Spleen (tissue), 13 donors: ENCODE measurements around the gene DUS4L. TPM values are rescaled to one million over a fixed set of nuclear protein-coding genes. Genes with fewer than 3 reads are reported as not detected.

Experiments
- DNase-seq: peaks from one replicate; pipeline ENCODE4 v3.0.0-alpha.2; 2020
- H3K27ac ChIP-seq, 8 donors: fragments of 200-600 bp; sonication (generic) in 7 of 8; 1 replicate in 4 of 8; 2 replicates in 4 of 8; pipeline versions ENCODE4 v1.5.0 to v1.8.0; 2016 to 2021; ENCODE audit warnings: inconsistent platforms in 4 of 8, mild to moderate bottlenecking in 4 of 8, moderate library complexity in 1 of 8
- H3K27me3 ChIP-seq, 7 donors: fragments of 200-600 bp; sonication (generic) in 6 of 7; replicated peaks in 1 of 7; 1 replicate in 4 of 7; 2 replicates in 3 of 7; pipeline versions ENCODE4 v1.5.0 to v1.8.0; 2016 to 2021; ENCODE audit warnings: inconsistent platforms in 3 of 7, mild to moderate bottlenecking in 1 of 7
- H3K36me3 ChIP-seq, 6 donors: fragments of 200-600 bp; sonication (generic) in 5 of 6; 1 replicate in 4 of 6; 2 replicates in 2 of 6; pipeline versions ENCODE4 v1.5.0 to v1.8.0; 2016 to 2021; ENCODE audit warnings: inconsistent platforms in 2 of 6
- H3K4me1 ChIP-seq, 6 donors: fragments of 200-600 bp; sonication (generic) in 5 of 6; 1 replicate in 3 of 6; 2 replicates in 3 of 6; pipeline versions ENCODE4 v1.5.0 to v1.8.0; 2016 to 2021; ENCODE audit warnings: inconsistent platforms in 3 of 6
- H3K4me3 ChIP-seq, 8 donors: fragments of 200-600 bp; sonication (generic) in 7 of 8; 1 replicate in 4 of 8; 2 replicates in 4 of 8; pipeline versions ENCODE4 v1.5.0 to v1.8.0; 2016 to 2021; ENCODE audit warnings: inconsistent platforms in 4 of 8, mild to moderate bottlenecking in 4 of 8, moderate library complexity in 2 of 8
- H3K9me3 ChIP-seq, 8 donors: fragments of 200-600 bp; sonication (generic) in 7 of 8; 1 replicate in 4 of 8; 2 replicates in 4 of 8; pipeline versions ENCODE4 v1.5.0 to v1.8.0; 2016 to 2021; ENCODE audit warnings: inconsistent platforms in 4 of 8
- CTCF ChIP-seq, 11 experiments: fragments of 200-600 bp in 7 of 11; fragments of 450-650 bp in 4 of 11; sonication (generic) in 4 of 11; IDR thresholded peaks in 8 of 11; conservative IDR thresholded peaks in 3 of 11; 1 replicate in 7 of 11; 2 replicates in 4 of 11; pipeline versions ENCODE4 v1.4.0 to v1.8.0; 2016 to 2021; ENCODE audit warnings: antibody characterized with exemption in 11 of 11, inconsistent platforms in 4 of 11, mild to moderate bottlenecking in 1 of 11
- POLR2A ChIP-seq, 3 donors: fragments of 450-650 bp; IDR thresholded peaks; one replicate each; pipeline ENCODE4 v1.5.1; 2017; ENCODE audit warnings: antibody characterized with exemption in 3 of 3, mild to moderate bottlenecking in 1 of 3
- POLR2AphosphoS5 ChIP-seq, 3 donors: sonication (generic); formaldehyde crosslinking; IDR thresholded peaks; one replicate each; pipeline ENCODE4 v1.5.1; 2017; ENCODE audit warnings: antibody characterized with exemption in 3 of 3
- whole genome bisulfite sequencing, 5 donors: extraction: QIAGEN DNeasy Blood & Tissue Kit in 3 of 5; methylation state at CpG; one replicate each; pipeline versions ENCODE4 v1.1.5 to v1.1.7; 2013 to 2018; 5-methylcytosine and 5-hydroxymethylcytosine counted together
- intact Hi-C: fragments of 100-400 bp; cut with DNase I; formaldehyde crosslinking; loops from one replicate; pipeline ENCODE4 v1.15.0; 2023; ENCODE audit warnings: low total_unique reads
- long read RNA-seq, 2 donors: transcript quantifications; one replicate each; lab custom pipeline, GENCODE V29; 2026
- polyA plus RNA-seq, 3 donors: library from polyadenylated mRNA; stranded (reverse); fragments of 200-250 nt; gene quantifications; one replicate each; pipeline ENCODE4 v1.2.1, GENCODE V29; 2013
- total RNA-seq, 7 donors: library from RNA; depleted of rRNA in 3 of 7; stranded (reverse); fragments of >200 nt in 3 of 7; fragmentation: NEBNext Ultra II Directional in 4 of 7; extraction: Animal tissue kit (Norgen Biotek cat#: 25700) in 4 of 7; gene quantifications; one replicate each; pipeline versions ENCODE4 v1.1.0 to v1.2.1, GENCODE V29; 2016 to 2021
- donor health status: healthy with polysubstance abuse.
- donor health status: DM: no; HTN: no; CAD: no; lungs with moderate emphysema.
- donor health status: DM: no; HTN: no; CAD: no.
- donor health status: Bipolar disorder and iron deficiency.
- donor health status: healthy.
- donor health status: DM: no; HTN: no; CAD: no.
- donor health status: DM: yes; HTN: yes; CAD: no.

Gene DUS4L
- 10 to 100 TPM in 3 of 7 donors, 1 to 10 TPM in 4; 4.6 to 18.0 (median 9.8) TPM for total RNA-seq
- 1 to 10 TPM; 3.7 to 5.6 (median 5.1) TPM for polyA plus RNA-seq
- long read RNA-seq, donor 1, partial matches to known transcripts = 0 of 2 reads
- long read RNA-seq, donor 1, other reads (novel, unspliced or antisense) = 0 of 2 reads
- long read RNA-seq, donor 2, partial matches to known transcripts = 0 of 3 reads
- long read RNA-seq, donor 2, other reads (novel, unspliced or antisense) = 0 of 3 reads

- intact Hi-C loops = no loop called here
- Histone ChIP-seq H3K27ac (peak within 1 kb of the TSS; percentile 43 to 96 (median 94)), H3K27me3 (no peaks in the 10 kb centered on the region), H3K9me3 (no peaks in the 10 kb centered on the region), H3K4me1 (peaks cover 12 to 65% (median 55%) of the 10 kb centered on the region in 6 donors), H3K36me3 (no peaks in the 10 kb centered on the region), H3K4me3 (peak within 1 kb of the TSS; percentile 58 to 98 (median 90))
- no peak for TF ChIP-seq CTCF (IDR thresholded peaks at IDR 0.05 in 8 of 11, conservative IDR thresholded peaks at IDR 0.05 in 3 of 11)
- TF ChIP-seq POLR2AphosphoS5 (IDR thresholded peaks at IDR 0.05) = peak; percentile 92 to 97 (median 95)
- TF ChIP-seq POLR2A (IDR thresholded peaks at IDR 0.05) = peak in 2 of 3 donors; percentile 6 to 28
- 0% methylated on average over 11 to 55 of the region's 55 CpGs for WGBS, 5 donors
- DNase-seq = peak; percentile 95
These were observed at the start of gene DUS4L, which contains the start of gene COG5 for GRCh38 chr7:107563775-107564552. Gene DUS4L (plus strand): TSS chr7:107563971. CDS start chr7:107567071, 3,100 bp downstream. Gene COG5 (minus strand): TSS chr7:107563920. CDS start chr7:107563896, 24 bp downstream.

- H3K36me3 ChIP-seq = peaks cover 0 to 72% (median 9%) of the 10 kb centered on the region in 6 donors
- H3K27me3 ChIP-seq = no peaks in the 10 kb centered on the region
- DNase-seq = no peak
- no peaks in the 10 kb centered on the region for H3K4me1 ChIP-seq
- no peaks in the 10 kb centered on the region for H3K9me3 ChIP-seq
- TF ChIP-seq POLR2A (IDR thresholded peaks at IDR 0.05) = no peak
- TF ChIP-seq POLR2AphosphoS5 (IDR thresholded peaks at IDR 0.05) = no peak
- TF ChIP-seq CTCF (IDR thresholded peaks at IDR 0.05 in 8 of 11, conservative IDR thresholded peaks at IDR 0.05 in 3 of 11) = no peak
- WGBS, 5 donors = 95 to 99% (median 96%) methylated on average over 2 of the region's 2 CpGs
- no peak overlapping the region for H3K4me3 ChIP-seq
- intact Hi-C loops = no loop called here
- H3K27ac ChIP-seq = no peak overlapping the region
These were observed 37.1 kb upstream of the DUS4L start for GRCh38 chr7:107526672-107527071.

- no peaks in the 10 kb centered on the region for H3K27me3 ChIP-seq
- no peak overlapping the region for H3K27ac ChIP-seq
- H3K4me3 ChIP-seq = no peak overlapping the region
- no peaks in the 10 kb centered on the region for H3K4me1 ChIP-seq
- no peaks in the 10 kb centered on the region for H3K9me3 ChIP-seq
- 91 to 94% (median 93%) methylated on average over 3 of the region's 3 CpGs for WGBS, 5 donors
- intact Hi-C loops = no loop called here
- DNase-seq = no peak
- peaks cover 0 to 70% (median 8%) of the 10 kb centered on the region in 6 donors for H3K36me3 ChIP-seq
- TF ChIP-seq POLR2A (IDR thresholded peaks at IDR 0.05) = no peak
- no peak for TF ChIP-seq POLR2AphosphoS5 (IDR thresholded peaks at IDR 0.05)
- no peak for TF ChIP-seq CTCF (IDR thresholded peaks at IDR 0.05 in 8 of 11, conservative IDR thresholded peaks at IDR 0.05 in 3 of 11)
These were observed 36.6 kb upstream of the DUS4L start for GRCh38 chr7:107527196-107527595.

- TF ChIP-seq CTCF (IDR thresholded peaks at IDR 0.05 in 8 of 11, conservative IDR thresholded peaks at IDR 0.05 in 3 of 11) (no peak), POLR2A (IDR thresholded peaks at IDR 0.05) (no peak), POLR2AphosphoS5 (IDR thresholded peaks at IDR 0.05) (no peak)
These were observed 35.3 kb upstream of the DUS4L start for GRCh38 chr7:107528461-107528860.

More at GRCh38 chr7:107528461-107528860, 35.3 kb upstream of the DUS4L start:
- no peak for DNase-seq
- intact Hi-C loops = no loop called here
- no peaks in the 10 kb centered on the region for H3K27me3 ChIP-seq
- H3K9me3 ChIP-seq = no peaks in the 10 kb centered on the region
- no peaks in the 10 kb centered on the region for H3K4me1 ChIP-seq
- peaks cover 0 to 60% (median 8%) of the 10 kb centered on the region in 6 donors for H3K36me3 ChIP-seq
- no peak overlapping the region for H3K4me3 ChIP-seq
- H3K27ac ChIP-seq = no peak overlapping the region
